HG03342 (cell line): ENCODE measurements around the gene CFAP61.
"Not testable (repeated sequence)": the region's sequence is repeated elsewhere in the genome, so short reads cannot be mapped to it uniquely, and the experiment has no call there.

Source experiments
- ATAC-seq: cut with Tn5 transposase; IDR thresholded peaks from one replicate; pipeline ENCODE4 v1.9.1; 2021; ENCODE audit warnings: mild to moderate bottlenecking, moderate library complexity; ENCODE audit not compliant: unreplicated experiment

CFAP61 gene, protein sequence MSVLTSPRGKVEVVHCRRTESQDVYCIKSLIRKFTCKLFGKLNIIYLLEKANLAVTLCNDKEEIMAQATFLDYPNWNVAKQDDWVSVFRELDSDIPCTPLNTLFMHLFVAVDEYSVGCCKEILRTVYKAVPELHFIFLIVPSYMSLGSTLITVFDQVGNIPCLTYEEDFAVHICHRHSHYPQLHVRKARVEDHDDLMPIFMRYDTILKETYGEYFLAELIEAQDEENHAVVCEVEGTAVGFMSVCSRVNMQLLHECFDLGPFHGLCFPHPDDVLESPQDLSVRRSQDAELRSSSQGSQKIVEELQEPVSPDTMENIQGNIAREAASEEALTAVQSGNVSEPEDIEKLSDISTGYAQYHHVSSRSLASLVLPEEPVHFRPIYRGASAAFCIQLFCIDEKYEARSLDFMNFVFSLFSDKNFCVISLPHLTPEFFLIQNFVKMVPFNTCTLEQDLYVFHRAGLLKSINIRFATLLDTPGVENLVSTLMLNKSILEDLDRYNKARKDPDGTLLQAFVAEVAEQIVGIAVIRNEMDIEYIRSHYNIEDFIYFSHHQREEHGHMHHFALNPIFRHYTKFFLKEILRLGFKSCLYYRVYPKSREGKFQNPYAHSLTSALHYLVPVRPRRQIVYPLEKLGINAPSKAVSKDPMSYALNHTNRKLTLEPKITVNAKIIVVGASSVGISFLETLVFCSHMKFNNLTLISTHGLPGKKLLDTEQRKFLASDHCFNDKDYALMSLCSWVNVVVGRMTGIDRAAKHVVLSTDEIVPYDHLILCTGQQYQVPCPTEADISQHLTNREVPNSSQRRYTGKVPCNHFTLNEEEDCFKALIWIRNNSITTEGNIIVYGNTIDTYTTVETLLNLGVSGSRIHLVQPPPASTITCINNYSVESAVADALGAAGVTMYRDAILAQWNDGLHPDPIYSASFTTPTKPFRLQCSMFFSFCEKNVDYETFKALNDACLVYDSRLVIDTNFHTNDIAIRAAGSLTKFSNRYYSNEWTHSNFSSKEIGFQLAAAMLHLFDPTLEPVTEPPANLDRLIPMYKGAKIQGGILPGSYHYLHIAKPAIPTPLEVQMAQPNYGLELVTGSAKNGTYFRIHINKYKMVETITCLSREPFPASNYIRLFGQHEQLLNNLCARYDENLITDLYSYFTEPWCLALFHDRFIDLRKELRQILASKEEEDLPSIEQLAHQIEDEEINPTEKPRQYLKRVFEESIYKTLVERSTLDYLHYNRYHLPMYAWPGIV

DNA sequence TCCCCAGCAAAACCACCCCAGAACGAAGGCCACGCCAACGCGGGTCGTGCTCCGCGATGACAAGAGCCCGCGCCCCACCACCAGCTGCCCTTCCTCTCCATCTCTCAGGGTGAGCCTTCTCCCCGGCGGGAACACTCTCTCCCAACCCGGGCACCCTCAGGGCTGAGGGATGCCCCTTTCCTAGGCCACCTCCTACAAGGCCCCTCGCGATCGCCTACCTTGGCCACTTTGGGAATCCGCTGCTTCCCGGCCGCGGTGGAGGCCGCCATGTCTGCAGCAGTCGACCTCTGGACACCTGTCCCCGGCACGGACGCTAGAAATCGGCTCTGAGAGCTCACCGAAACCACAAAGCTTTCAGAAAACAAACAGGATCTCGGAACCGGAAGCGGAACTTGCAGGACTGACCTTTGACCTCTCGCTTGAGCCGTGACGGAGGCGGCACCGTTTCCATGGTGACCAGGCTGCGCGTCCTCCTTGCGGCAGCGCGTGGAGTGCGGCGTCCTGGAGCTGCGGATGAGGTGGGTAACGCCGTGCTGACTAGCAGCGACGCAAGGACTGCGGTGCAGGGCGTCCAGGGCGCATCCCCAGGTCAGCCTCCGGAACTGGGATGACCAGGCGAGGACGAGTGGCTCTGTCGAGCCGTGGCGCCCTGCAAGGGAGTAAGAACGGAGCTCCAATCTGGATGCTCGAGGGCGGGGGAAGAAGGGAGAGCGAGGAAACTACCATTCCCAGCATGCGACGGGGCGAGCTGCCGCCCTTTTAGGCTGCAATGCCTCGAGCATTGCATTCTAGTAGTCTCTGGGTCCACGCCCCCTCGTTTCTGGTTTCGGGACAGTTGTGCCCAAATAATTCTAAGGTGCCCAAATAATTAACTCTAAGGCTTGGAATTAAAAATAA is at the start of gene CFAP61, which contains the start of gene CRNKL1:
Gene CFAP61 (plus strand): TSS at position 459 of the 897 bp plus-strand sequence. CDS start 4,122 bp downstream, outside the sequence.
Gene CRNKL1 (minus strand): TSS at position 393 of the 897 bp plus-strand sequence. CDS start 124 bp downstream, at position 269.
- ATAC-seq = peak; percentile 89

- peak; percentile 56 for ATAC-seq
These were observed 49.0 kb upstream of the CFAP61 start for GRCh38 chr20:20003031-20003954.

DNA sequence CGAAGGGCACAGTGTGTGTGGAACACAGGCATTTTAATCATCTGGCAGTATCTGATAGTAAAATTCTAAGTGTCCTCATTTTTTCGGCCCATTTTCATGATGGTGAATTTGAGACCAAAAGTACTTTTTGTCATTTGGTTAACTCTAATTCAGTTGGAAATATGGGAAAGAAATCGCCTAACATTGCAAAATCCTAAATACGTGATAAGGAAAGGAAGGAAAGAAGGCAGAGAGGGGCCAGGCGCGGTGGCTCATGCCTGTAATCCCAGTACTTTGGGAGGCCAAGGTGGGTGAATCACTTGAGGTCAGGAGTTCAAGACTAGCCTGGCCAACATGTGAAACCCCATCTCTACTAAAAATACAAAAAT is 48.4 kb upstream of the CFAP61 start:
- not testable (repeated sequence) for ATAC-seq

DNA sequence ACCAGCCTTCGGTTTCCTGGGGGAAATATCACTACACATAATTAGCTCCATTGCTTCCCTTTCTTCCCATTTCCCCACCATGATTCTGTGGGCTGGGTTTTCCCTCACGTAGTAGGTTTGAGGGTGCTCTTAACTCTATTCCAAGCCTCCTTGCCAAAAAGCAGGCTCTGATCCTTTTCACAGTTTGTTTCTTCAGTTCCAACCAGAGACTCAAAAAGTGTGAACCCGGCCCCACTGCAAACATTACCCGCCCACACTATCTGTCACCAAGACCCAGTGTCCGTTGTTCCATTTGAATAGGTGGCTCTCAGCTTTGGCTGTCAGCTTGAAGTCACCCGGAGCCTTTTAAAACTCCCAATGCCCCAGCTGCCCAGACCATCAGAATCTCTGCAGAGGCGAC is 47.0 kb upstream of the CFAP61 start:
- ATAC-seq = no peak

DNA sequence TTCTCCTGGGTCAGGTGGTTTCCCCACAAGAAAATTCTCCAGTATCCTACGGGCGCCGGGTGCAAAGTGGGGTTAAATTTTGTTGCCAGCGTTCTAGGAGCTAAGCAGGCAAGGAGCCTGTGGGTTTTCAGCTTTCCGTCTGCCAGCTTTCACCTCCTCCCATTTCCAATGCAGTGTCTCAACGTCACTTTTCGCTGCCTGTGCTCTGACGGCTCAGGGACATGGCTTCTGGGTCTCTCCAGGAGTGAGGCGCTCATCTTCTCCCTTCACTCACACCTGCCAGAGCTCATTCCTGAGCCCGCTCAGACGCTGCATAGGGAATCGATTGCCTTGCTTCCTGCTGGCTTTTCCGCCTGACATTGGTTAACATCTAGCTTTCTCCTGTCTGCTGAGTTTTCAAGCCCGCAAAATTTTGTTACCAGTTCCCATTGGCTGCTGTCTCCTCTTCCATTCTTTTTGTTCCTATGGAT is 42.5 kb upstream of the CFAP61 start:
- ATAC-seq = no peak

DNA sequence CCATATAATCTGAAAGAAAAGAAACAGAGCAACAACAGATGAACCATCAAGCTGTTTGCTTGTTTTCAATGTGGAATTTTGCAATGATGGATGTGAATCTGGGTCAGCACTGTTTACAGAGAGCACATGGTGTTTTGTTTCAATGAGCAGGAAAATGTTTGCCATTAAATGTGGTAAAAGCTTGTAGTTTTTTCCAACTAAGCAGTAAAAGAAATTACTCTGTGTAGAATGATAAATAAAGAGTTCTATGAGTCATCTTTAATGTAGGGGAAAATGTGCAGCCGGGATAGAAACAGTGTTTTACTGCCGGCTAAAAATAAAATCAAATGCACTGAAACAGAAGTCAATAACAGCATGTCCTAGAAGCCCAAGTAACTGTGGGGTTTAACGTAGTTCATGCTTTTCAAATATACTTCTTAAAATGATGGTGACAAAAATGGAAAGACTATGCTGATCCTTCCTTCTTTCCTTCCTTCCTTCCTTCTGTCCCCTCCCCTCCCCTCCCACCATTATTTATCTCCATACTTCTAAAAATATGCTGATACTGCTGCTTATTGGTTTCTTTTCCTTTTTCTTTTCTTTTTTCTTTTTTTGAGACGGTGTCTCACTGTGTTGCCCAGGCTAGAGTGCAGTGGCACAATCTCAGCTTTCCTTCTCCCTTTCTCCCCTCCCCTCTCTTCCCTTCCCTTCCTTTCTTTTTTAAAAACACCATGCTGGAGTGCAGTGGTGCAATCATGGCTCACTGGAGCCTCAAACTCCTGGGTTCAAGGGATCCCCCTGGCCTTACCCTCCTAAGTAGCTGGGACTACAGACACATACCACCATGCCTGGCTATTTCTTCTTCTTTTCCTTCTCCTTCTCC is 41.5 kb upstream of the CFAP61 start:
- ATAC-seq = no peak

GRCh38 chr20:20012541-20012940 is 39.8 kb upstream of the CFAP61 start:
- no peak for ATAC-seq

- ATAC-seq = no peak
These were observed 37.7 kb upstream of the CFAP61 start for GRCh38 chr20:20014659-20015058.

- ATAC-seq = peak; percentile 98
These were observed 35.1 kb upstream of the CFAP61 start, which contains the start of gene NAA20 for GRCh38 chr20:20017001-20017843. Gene NAA20 (plus strand): TSS chr20:20017362. CDS start chr20:20017397, 35 bp downstream.

- ATAC-seq = peak; percentile 22
These were observed 34.5 kb upstream of the CFAP61 start for GRCh38 chr20:20017844-20018185.

GRCh38 chr20:20018366-20018765 is 34.0 kb upstream of the CFAP61 start:
- no peak for ATAC-seq

- ATAC-seq = no peak
These were observed 33.2 kb upstream of the CFAP61 start for GRCh38 chr20:20019123-20019522.

GRCh38 chr20:20020908-20021307 is 31.4 kb upstream of the CFAP61 start:
- no peak for ATAC-seq

DNA sequence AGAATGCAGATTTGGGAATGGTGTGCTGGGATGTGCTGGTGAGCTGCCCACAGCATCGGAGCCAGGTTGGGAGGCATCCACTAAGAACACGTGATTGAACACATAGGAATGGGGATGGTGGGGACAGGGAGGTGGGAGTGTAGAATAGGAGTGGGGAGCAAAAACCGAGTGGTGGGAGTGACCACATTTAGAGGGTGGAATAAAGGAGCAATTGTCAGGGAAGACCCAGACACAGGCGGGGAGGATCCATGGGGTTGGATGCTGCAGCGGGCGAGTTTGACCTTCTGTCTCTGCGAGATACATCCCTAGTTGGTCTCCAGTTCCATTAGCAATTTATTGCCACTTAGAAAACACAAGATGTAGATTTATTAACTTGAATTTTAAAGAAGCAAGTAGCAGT is 30.5 kb upstream of the CFAP61 start:
- ATAC-seq = no peak

DNA sequence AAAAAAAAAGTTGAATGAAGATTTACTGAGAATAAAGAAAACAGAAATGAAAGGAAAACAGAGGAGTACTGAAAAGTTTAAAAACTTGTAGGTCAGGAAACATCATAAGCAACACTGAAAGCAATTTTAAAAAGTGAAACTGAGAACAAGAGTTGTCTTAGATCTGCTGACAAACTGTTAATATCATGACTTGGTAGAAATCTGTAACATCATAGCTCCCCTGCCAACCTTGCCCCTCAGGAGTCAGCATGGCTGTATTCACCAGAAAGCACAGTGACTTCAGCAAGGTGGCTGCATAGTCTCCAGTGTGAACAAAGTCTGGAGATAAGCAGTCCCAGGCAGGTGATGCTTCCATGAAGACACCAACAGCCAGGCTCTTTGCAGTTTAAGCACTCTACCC is 29.8 kb upstream of the CFAP61 start:
- peak; percentile 54 for ATAC-seq

- no peak for ATAC-seq
These were observed 28.9 kb upstream of the CFAP61 start for GRCh38 chr20:20023395-20023794.

DNA sequence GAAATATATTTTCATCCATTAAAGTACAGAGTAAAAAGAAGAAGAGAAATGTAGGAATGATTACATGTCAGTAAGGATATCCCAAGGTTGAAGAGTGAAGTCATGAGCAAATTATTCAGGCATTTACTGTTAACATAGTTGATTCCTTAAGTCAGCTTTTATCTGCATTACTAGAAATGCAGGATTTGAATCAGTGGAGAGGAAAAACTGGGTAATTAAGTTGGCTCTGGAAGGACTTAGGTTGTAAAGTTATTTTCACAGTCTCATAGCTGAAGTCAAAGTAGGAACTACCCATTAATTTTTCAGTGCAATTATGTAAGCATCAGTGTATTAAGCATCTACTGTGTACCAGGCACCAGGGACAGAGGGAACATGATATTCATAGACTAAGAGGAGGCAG is 27.4 kb upstream of the CFAP61 start:
- ATAC-seq = no peak
